GM19452 (cell line): ENCODE results near the gene DNAH17.
"Not testable (repeated sequence)": the region's sequence is repeated elsewhere in the genome, so short reads cannot be mapped to it uniquely, and the experiment has no call there.

Experiments
- ATAC-seq: cut with Tn5 transposase; IDR thresholded peaks from one replicate; pipeline ENCODE4 v1.9.1; 2021; ENCODE audit not compliant: unreplicated experiment

Gene DNAH17

DNA sequence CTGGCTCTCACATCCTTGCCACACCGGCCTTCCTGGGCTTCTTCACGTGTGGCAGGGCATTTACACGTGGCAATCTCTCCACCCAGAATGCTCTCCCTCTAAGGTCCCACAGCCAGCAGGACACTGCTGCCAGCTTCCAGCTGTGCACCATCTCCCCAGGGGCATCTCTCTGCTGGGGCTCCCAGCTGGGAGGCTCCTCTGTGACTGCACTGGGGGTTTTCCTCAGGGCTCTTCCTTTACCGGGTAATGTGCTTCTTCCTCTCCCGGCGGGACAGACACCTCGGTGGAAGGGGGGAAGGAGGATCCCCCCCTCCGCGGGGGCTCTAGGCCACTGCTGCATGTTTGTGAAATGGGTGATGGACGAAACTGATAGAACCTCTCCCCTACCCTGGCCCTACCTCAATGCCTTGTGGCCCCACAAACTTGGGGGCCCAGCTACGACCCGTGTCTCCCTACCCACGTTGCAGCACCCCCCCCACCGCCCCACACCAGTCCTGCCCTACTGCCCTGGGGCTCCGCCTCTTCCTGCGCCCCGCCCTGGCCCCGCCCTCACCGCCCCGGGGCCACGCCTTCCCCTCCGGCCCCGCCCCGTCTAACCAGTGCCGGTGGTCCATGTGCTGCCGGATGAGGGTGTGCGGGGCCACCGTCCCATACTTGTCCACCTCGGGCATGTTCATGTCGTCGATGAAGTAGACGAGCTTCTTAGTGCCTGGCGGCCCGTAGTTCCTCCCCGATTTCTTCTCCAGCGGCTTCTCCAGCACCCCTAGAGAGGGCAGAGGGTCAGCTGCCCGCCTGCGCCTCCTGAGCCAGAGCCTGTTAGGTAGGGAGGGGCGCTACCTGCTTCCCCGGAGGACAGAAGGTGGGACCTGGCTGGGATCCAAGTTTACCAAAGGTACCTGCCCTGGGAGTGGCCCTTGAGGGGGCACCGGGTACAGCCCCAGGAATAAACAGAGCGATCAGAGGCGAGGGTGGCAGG is 92.6 kb downstream of the DNAH17 start:
- no peak for ATAC-seq

DNA sequence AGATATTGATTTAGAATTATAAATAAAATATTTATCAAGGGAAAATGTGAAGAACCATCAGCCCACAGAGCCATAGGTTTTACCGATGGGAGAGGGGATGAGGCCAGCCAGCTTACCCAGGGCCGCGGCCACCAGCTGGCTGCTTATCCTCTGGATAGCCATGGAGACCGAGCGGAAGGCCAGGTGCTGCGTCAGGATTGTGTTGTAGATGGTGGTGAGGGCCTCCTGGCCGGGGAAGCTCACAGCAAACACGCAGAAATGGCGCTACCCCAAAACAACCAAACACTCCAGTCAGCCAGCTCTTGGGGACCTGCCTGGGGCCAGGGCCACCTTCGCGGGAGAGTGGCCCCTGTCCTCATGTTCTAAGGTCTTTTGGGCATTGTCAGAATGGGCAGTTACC is 97.8 kb downstream of the DNAH17 start:
- ATAC-seq = no peak

DNA sequence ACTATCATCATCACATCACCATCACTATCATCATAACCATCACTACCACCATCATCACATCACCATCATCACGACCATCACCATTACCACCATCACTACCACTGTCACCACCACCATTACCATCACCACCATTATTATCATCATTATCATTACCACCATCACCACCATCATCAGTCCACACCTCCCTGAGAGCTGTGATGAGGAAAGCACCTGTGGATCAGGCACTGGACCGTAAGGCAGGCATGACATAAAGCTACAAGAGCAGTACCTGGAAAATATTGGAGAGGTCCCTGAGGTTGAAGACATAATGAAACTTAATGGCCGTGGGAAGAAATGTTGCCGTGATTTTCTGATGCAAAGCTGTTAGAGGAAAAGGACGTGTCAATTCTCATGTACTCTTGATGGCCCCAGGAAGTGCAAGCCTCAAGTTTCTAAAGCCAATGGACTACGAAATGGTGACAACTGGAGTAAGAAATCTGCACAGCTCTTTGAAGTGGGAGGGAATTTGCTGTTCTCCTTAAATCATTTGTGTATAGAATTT is 98.4 kb downstream of the DNAH17 start:
- no peak for ATAC-seq

DNA sequence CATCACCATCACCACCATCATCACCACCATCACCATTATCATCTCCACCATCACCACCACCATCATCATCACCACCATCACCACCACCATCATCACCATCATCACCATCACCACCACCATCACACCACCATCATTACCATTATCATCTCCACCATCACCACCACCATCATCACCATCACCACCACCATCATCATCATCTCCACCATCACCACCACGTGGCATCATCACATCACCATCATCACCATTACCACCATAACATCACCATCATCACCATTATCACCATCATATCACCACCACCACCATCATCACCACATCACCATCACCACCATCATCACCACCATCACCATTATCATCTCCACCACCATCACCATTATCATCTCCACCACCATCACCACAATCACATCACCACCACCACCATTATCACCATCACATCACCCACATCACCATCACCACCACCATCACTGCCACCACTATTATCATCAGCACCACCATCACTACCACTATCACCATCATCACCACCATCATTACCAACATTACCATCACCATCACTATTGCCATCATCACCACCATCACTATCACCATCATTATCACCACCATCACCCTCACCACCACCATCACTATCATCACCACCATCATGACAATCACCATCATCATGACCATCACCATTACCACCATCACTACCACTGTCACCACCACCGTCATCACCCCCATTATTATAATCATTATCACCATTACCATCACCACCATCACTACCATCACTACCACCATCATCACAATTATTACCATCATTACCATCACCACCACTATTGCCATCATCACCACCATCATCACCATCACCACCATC is 99.1 kb downstream of the DNAH17 start:
- no peak for ATAC-seq

DNA sequence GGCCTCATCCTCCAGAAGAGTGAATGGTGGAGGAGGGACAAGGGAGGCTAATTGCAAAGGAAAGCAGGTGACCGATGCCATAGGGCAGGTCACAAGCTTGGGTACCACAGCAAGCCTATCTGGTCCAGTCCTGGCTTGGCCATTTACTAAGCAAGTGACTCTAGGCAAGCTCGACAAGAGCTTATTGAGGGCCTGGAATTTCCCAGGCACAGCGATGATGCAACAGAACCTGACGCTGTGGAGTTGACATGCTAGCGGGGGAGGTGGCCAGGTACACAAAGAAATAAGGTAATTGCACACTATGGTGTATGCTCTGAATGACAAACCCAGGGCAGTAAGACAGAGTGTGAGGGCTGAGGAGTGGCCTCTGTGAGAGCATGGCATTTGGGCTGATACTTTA is 100.2 kb downstream of the DNAH17 start:
- ATAC-seq = no peak

DNA sequence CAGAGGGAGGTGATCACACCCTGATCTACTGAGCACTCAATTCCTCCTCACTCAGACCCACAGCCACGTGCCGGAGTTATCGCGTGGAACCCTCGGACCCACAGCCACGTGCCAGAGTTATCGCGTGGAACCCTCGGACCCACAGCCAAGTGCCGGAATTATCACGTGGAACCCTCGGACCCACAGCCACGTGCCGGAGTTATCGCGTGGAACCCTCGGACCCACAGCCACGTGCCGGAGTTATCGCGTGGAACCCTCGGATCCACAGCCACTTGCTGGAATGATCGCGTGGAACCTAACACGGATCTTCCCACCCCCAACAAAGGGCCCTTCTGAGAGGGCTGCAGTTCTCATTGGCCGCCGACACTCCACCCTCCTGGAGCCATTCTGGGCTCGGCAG is 101.0 kb downstream of the DNAH17 start:
- no peak for ATAC-seq

DNA sequence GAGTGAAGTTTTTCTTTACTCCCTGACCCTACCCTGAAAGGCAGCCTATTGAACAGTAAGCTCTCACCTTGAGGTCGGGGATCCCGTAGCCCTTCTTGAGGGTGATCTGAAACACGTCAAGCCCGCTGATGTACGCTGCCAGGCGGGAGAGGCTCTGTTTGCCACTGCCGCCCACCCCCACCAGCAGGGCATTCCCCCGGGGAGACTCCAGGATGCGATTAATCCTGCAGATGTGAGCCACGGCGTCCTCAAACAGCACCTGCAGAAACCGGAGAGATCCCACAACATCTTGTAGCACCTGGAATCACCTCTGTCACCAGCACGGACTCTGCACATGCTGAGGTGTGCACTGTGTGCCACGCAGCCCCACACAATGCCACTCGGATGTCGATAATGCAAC is 102.0 kb downstream of the DNAH17 start:
- ATAC-seq = no peak

DNA sequence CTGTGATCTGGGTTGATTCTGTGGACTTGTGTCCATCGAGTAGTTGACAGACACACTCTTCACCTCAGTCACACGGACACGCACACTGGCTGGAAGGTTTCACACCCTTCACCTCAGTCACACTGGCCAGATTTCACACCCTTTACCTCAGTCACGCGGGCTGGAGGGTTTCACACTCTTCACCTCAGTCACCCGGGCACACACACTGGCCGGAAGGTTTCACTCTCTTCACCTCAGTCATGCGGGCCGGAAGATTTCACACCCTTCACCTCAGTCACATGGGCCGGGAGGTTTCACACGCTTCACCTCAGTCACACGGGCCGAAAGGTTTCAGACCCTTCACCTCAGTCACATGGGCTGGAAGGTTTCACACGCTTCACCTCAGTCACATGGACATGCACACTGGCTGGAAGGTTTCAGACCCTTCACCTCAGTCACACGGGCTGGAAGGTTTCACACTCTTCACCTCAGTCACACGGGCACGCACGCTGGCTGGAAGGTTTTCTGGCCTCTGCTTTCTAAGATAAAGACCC is 102.5 kb downstream of the DNAH17 start:
- peak; percentile 68 for ATAC-seq

DNA sequence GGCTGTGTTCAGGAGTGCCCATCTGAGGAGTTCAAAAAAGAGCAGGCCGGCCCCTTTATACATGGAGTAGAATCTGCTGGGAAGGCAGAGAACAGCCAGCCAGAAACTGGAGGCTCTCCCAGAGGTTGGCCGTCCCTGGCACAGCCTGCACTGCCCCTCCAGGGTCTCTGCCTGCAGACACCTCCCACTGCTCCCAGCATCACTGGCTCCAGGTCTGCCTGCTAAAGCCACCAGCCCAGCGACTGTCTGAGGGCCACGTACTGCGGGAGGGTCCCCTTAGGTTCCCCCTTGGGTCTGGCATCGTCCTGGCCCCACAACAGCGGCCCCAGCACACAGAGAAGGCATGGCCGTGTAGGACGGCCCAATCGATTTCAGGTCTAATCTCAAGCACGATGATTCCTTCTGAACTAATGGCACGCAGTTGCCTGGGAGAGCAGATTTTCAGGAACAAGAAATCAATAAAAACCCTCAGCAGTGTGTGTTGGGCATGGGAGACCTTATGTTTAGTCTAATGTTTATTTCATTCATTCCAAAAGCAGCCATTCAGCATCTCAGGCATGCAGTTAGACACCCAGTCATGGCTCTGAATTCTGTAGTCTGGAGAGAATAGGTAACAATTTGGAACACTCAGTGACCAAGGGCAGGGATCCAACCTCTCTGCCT is 103.1 kb downstream of the DNAH17 start:
- ATAC-seq = no peak

DNA sequence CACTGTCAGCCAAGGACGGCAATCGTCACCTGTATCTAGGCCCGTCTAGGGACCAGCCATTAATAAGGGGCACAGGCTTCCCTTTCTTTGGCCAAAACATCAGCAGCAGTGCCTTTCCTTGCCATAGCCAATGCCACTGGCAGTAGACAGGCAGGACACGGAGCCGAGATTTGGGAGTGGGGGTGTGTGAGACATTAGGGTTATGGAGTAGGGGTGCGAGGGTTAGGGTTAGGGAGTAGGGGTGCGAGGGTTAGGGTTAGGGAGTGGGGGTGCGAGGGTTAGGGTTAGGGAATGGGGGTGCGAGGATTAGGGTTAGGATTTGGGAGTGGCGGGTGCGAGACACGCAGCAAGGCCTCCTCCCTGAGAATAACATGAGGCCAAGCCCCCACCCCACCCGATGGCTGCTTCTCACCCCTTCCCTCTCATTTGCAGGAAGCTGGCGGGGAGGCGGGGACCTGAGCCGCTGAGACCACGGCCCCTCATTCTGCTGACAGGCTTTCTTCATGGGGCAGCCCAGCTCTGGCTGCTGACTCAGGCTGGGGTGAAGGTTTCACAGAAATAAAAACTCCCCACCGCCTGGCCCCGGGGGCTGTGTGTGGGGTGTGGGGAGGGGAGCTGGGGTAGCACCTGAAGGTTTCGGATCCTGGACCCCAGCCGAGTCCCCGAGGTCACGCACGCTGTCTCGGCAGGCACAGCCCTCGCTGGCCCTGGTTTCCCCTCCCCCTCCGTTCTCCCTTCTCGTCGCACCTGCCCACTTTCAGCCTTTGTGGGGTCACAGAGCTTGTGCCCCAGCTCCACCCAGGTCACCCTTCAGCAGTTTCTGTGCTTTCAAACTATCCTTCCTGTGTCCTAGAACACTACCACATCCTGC is 104.9 kb downstream of the DNAH17 start:
- ATAC-seq = no peak

DNA sequence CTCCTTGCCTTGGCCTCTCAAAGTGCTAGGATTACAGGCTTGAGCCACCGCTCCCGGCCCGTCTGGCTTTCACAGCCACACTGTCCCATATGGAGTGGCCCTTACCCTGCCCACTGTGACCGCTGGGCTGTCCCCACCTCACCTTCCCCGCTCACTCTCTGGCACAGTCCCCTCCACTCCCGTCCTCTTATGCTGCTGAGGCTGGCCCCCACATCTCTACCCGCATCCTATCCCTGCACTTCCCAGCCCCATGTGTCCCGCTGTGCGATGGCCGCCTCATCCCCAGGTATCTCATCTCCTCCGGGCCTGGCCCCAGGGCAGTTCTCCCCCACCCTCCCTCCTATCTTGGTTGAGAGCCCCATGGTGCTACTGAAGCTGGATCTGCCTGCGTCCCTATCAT is 105.6 kb downstream of the DNAH17 start:
- no peak for ATAC-seq

DNA sequence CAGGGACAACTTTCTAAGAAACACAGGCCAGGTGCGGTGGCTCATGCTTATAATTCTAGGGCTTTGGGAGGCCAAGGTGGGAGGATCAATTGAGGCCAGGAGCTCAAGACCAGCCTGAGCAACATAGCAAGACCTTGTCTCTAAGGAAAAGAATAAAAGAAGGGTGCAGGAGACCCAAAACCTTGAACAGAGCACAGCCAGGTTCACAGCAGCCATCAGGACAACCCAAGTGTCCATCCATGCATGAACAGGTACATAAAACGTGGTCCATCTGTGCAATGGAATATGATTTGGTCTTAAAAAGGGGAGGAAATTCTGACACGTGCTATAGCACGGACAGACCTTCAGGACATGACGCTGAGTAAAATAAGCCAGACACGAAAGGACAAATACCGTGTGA is 107.8 kb downstream of the DNAH17 start:
- no peak for ATAC-seq

DNA sequence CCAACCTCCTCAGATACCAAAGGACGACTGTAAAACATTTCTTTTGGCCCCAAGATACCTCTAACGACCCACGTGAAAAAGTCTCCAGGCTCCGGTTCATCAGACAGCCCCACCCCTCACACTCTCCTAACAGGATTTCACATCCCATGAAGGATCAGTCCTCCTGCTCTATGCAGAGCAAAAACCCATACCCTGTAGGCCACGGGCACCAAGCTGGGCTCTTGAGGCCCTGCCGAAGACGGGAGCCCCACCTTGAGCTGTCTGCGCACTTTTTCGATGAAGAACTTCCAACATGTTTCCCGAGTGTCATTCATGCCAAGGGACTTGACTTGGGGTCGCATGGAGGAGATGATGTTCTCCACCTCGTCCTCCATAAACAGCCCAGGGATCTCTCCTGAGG is 108.8 kb downstream of the DNAH17 start:
- no peak for ATAC-seq

DNA sequence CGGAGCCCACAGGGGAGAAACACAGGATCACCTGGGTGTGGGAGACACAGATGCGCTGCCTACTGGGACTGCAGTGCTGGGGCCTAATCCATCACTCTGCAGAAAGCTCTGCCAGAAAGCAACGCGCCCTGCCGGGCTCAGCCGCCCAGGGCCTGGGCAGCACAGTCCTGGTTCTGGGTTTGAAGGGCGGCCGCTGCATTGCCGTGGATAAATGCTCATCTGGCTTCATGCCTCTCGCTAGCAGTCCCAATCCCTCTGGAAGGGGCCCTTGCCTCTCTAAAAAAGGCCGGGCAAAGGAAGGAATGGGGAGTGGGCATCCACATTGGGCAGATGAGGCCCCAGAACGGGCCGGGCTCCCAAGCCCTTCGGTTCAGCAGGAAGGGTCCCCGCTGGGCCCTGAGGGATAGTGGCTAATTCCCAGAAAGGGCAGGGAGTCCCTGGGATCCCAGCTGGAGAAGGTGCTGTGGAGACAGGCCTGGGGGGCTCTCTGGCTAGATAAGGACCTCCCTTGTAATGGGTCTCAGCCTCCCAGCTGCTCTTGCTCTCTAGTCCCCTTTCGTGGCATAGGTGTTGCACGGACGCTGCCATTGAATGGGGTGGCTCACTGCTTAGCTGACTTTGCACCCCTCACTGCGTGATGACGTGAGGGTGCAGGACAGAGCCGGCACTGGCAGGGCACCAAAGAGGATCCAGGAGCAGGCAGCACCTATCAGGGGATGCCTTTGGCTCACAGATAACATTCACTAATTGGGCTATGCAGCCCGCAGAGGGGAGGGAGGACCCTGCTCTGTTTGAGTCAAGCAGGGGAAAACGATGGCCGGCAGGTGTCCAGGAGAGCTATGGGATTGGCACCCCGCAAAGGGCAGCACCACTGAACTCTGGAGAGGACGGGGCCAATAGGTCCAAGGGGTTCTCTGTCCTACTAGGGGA is 110.1 kb downstream of the DNAH17 start:
- no peak for ATAC-seq

DNA sequence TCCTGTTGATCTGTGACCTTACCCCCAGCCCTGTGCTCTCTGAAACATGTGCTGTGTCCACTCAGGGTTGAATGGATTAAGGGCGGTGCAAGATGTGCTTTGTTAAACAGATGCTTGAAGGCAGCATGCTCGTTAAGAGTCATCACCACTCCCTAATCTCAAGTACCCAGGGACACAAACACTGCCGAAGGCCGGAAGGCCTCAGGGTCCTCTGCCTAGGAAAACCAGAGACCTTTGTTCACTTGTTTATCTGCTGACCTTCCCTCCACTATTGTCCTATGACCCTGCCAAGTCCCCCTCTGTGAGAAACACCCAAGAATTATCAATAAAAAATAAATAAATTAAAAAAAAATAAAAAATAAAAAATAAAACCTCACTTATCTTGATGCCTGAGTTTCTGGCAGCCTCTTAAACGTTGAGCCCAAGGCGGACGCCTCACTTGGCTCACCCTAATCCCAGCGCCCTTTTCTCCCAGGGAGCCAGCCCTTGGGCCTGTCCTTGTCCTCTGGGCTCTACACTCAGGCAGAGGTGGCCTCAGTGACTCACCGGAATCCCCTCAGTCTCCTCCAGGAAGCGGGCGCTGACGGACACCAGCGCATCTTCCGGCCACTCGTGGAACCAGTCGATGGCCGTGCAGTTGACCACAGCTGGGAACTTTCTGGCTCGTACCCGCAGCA is 110.9 kb downstream of the DNAH17 start:
- ATAC-seq = not testable (repeated sequence)

DNA sequence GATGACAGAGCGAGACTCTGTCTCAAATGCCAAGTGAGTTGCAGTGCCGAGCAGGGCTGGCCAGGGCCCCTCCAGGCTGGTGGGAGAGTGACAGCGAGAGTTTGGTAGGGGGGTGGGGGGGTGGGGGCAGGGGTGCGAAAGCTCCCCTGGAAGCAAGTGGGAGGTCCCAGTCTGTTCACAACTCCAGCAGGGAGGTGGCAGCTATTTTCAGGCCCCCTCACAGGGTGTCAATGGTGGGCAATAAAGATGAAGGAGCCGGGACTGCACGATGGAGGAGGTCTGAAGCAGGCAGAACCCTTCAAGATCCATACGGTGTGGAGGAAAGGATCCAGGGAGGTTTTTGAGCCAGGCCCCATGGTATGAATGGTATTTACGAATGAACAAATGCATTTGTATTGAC is 115.0 kb downstream of the DNAH17 start:
- no peak for ATAC-seq

DNA sequence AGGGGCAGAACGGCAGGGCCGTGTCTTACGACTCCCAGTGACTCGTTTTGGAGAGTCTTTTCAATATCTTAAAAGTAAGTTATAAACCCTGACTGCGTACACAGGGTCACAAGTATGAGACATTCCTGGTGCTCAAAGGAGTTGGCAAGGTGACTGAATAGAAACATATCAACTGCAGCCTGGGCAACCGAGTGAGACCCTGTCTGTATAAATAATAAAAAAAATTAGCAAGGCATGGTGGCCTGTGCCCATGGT is 115.5 kb downstream of the DNAH17 start:
- no peak for ATAC-seq

DNA sequence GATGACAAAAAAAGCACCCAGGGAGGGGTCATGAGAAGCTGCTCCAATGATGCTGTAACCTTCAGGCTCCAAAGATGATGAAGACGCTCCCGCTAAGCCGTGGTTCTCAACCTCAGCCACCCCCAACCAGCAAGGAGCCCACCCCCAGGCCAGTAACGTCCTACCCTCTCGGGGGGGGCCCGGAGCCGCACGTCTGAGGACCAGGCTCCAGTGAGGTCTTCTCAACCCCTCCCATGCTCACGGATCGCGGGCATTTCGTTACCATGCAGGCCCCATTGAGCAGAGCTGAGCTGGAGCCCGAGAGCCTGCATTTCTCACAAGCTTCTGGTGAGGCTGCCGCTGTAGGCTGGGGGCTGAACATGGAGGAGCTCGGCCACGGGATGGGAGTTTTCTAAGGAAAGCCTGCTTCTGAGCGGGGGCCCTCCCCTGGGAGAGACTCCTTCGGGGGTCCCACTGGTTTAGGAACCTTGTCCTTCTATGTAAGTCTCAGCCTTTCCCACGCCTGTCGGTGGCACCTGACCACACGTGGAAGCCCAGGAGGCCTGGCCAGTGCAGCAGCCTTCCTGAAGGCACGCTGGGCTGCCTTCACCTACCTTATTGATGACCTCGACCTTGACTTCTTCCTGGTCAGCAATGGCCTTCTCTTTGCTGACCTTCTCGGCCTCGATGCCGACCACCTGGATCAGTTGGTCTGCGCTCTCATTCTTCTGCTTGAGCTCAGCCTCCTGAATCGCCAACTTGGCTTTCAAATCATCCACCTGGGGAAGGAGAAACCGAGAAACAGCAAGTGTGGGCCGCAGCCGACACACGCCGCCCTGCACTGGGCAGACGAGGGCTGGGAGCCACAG is 116.0 kb downstream of the DNAH17 start:
- no peak for ATAC-seq
